H1 (cell line): ENCODE data around the gene RASAL1. TPM values are rescaled to one million over a fixed set of nuclear protein-coding genes. Genes with fewer than 3 reads are reported as not detected.

Source experiments
- CTCF ChIA-PET: fragments of 300-600 bp; sonication (Branson Sonifier 250); formaldehyde crosslinking; loops from one replicate; lab custom pipeline; 2021; ENCODE audit not compliant: partially characterized antibody; lab: Charles Lee
- POLR2A ChIA-PET: fragments of 300-600 bp; sonication (Branson Sonifier 250); formaldehyde crosslinking; loops from one replicate; lab custom pipeline; 2021; ENCODE audit warnings: inconsistent platforms; ENCODE audit not compliant: partially characterized antibody; lab: Charles Lee
- DNase-seq, 2 experiments: peaks; one replicate each; pipeline versions ENCODE4 v3.0.0 to v3.0.0-alpha.2; 2010 to 2022; ENCODE audit warnings: low spot score in 2 of 2, low read depth in 1 of 2, mixed read lengths in 1 of 2
- FAIRE-seq: peaks from 2 replicates; lab custom pipeline; 2011; peaks lifted over from hg19 to GRCh38; lab: Jason Lieb, UNC
- H2AFZ ChIP-seq: 2 replicates; pipeline ENCODE4 v1.8.1; 2012; ENCODE audit warnings: low read length, inconsistent platforms
- H2AK5ac ChIP-seq: 2 replicates; pipeline ENCODE4 v1.6.1; 2013; ENCODE audit warnings: low read depth, low read length
- H2BK120ac ChIP-seq: replicated peaks from 2 replicates; pipeline ENCODE3; 2013; ENCODE audit warnings: low read depth, low read length, inconsistent platforms
- H2BK12ac ChIP-seq: 2 replicates; pipeline ENCODE4 v1.6.1; 2013; ENCODE audit warnings: low read depth, low read length
- H2BK15ac ChIP-seq: 2 replicates; pipeline ENCODE4 v1.6.1; 2013; ENCODE audit warnings: low read length
- H2BK20ac ChIP-seq: 2 replicates; pipeline ENCODE4 v1.6.1; 2013; ENCODE audit warnings: low read length
- H2BK5ac ChIP-seq: 2 replicates; pipeline ENCODE4 v1.6.1; 2013; ENCODE audit warnings: low read depth, low read length
- H3K14ac ChIP-seq: 2 replicates; pipeline ENCODE4 v1.6.1; 2013; ENCODE audit warnings: inconsistent platforms; ENCODE audit not compliant: insufficient read length
- H3K18ac ChIP-seq: 2 replicates; pipeline ENCODE4 v1.6.1; 2013; ENCODE audit warnings: low read length; ENCODE audit errors: extremely low read depth
- H3K23ac ChIP-seq: 2 replicates; pipeline ENCODE4 v1.6.1; 2013; ENCODE audit warnings: inconsistent platforms; ENCODE audit not compliant: insufficient read length
- H3K23me2 ChIP-seq: 2 replicates; pipeline ENCODE4 v1.6.1; 2013; ENCODE audit warnings: low read depth, low read length
- H3K27ac ChIP-seq: 2 replicates; pipeline ENCODE4 v1.6.1; 2011; ENCODE audit warnings: low read depth, low read length, inconsistent platforms
- H3K27me3 ChIP-seq, 4 experiments: replicated peaks in 1 of 4; 1 replicate in 1 of 4; 2 replicates in 3 of 4; pipeline versions ENCODE4 v1.6.1 to v1.8.1; 2011 to 2013; ENCODE audit warnings: low read length in 3 of 4, mild to moderate bottlenecking in 3 of 4, inconsistent platforms in 2 of 4, mixed read lengths in 2 of 4, moderate library complexity in 1 of 4; ENCODE audit not compliant: control insufficient read depth in 3 of 4, insufficient read depth in 3 of 4; ENCODE audit errors: extremely low read depth in 1 of 4
- H3K36me3 ChIP-seq, 4 experiments: 2 replicates each; pipeline versions ENCODE4 v1.6.1 to v1.8.1; 2011 to 2013; ENCODE audit warnings: mild to moderate bottlenecking in 4 of 4, low read length in 3 of 4, moderate library complexity in 2 of 4, control low read depth in 1 of 4, inconsistent platforms in 1 of 4; ENCODE audit not compliant: insufficient read depth in 4 of 4, control insufficient read depth in 2 of 4
- H3K4ac ChIP-seq: replicated peaks from 2 replicates; pipeline ENCODE3; 2013; ENCODE audit warnings: low read length, low read depth, mixed read lengths, inconsistent platforms; ENCODE audit not compliant: insufficient read length
- H3K4me1 ChIP-seq, 4 experiments: replicated peaks in 1 of 4; 1 replicate in 1 of 4; 2 replicates in 3 of 4; pipeline versions ENCODE4 v1.6.1 to v1.8.1; 2011 to 2013; ENCODE audit warnings: low read length in 3 of 4, inconsistent platforms in 2 of 4, mixed read lengths in 1 of 4; ENCODE audit not compliant: insufficient read depth in 4 of 4, control insufficient read depth in 3 of 4
- H3K4me2 ChIP-seq, 2 experiments: 2 replicates each; pipeline versions ENCODE4 v1.6.1 to v1.8.1; 2011 to 2013; ENCODE audit warnings: low read depth in 2 of 2, low read length in 2 of 2, control low read depth in 1 of 2, inconsistent platforms in 1 of 2, mild to moderate bottlenecking in 1 of 2; ENCODE audit not compliant: insufficient read depth in 1 of 2
- H3K4me3 ChIP-seq, 4 experiments: fragments of 200-600, 300-600 bp in 1 of 4; sonication (generic), shearing (Covaris generic), sonication (Bioruptor Twin) in 1 of 4; 2 replicates each; pipeline versions ENCODE4 v1.5.1 to v1.8.1; 2011 to 2016; ENCODE audit warnings: low read length in 4 of 4, low read depth in 3 of 4, control low read depth in 2 of 4, inconsistent platforms in 2 of 4, mild to moderate bottlenecking in 2 of 4, mixed read lengths in 1 of 4, moderate library complexity in 1 of 4; ENCODE audit not compliant: insufficient read depth in 2 of 4; ENCODE audit errors: extremely low read depth in 1 of 4
- H3K56ac ChIP-seq: replicated peaks from 2 replicates; pipeline ENCODE3; 2013; ENCODE audit warnings: low read depth, mild to moderate bottlenecking, mixed read lengths, low read length, inconsistent platforms; ENCODE audit not compliant: insufficient read length
- H3K79me1 ChIP-seq: 2 replicates; pipeline ENCODE4 v1.6.1; 2013; ENCODE audit warnings: low read depth, low read length, control low read depth
- H3K79me2 ChIP-seq, 2 experiments: 2 replicates each; pipeline versions ENCODE4 v1.6.1 to v1.8.1; 2012 to 2013; ENCODE audit warnings: low read length in 2 of 2, mild to moderate bottlenecking in 2 of 2, inconsistent platforms in 1 of 2; ENCODE audit not compliant: insufficient read depth in 2 of 2, control insufficient read depth in 1 of 2
- H3K9ac ChIP-seq, 4 experiments: replicated peaks in 1 of 4; 1 replicate in 1 of 4; 2 replicates in 3 of 4; pipeline versions ENCODE4 v1.6.1 to v1.8.1; 2011 to 2013; ENCODE audit warnings: low read depth in 3 of 4, low read length in 3 of 4, control low read depth in 2 of 4, mild to moderate bottlenecking in 2 of 4, moderate library complexity in 2 of 4, inconsistent platforms in 1 of 4; ENCODE audit errors: extremely low read depth in 1 of 4
- H3K9me3 ChIP-seq, 2 experiments: 2 replicates each; pipeline versions ENCODE4 v1.6.1 to v1.8.1; 2012 to 2013; ENCODE audit warnings: mild to moderate bottlenecking in 2 of 2, moderate library complexity in 2 of 2, control low read depth in 1 of 2, inconsistent platforms in 1 of 2, low read depth in 1 of 2, low read length in 1 of 2, mixed read lengths in 1 of 2; ENCODE audit not compliant: insufficient read depth in 2 of 2
- H4K20me1 ChIP-seq, 2 experiments: replicated peaks in 1 of 2; 2 replicates each; pipeline versions ENCODE3 to v1.8.1; 2011 to 2013; ENCODE audit warnings: inconsistent platforms in 2 of 2, low read length in 2 of 2, mild to moderate bottlenecking in 1 of 2; ENCODE audit not compliant: insufficient read depth in 2 of 2, control insufficient read depth in 1 of 2
- H4K5ac ChIP-seq: 2 replicates; pipeline ENCODE4 v1.6.1; 2013; ENCODE audit warnings: low read length, low read depth, mixed read lengths, inconsistent platforms; ENCODE audit not compliant: insufficient read length
- H4K8ac ChIP-seq: 2 replicates; pipeline ENCODE4 v1.8.0; 2013; ENCODE audit warnings: mild to moderate bottlenecking, moderate library complexity, low read length, inconsistent platforms; ENCODE audit not compliant: insufficient read depth; ENCODE audit errors: extremely low read depth
- H4K91ac ChIP-seq: replicated peaks from 2 replicates; pipeline ENCODE3; 2013; ENCODE audit warnings: low read length, mixed read lengths, inconsistent platforms; ENCODE audit not compliant: insufficient read length
- CTCF ChIP-seq, 3 experiments: IDR thresholded peaks; 1 replicate in 2 of 3; 2 replicates in 1 of 3; pipeline versions ENCODE4 v1.5.1 to v1.6.1; 2011; ENCODE audit warnings: low read length in 3 of 3, mild to moderate bottlenecking in 3 of 3, inconsistent platforms in 2 of 3, low read depth in 1 of 3, moderate library complexity in 1 of 3; ENCODE audit not compliant: insufficient read depth in 1 of 3; ENCODE audit errors: control extremely low read depth in 1 of 3
- E2F6 ChIP-seq: IDR thresholded peaks from 2 replicates; pipeline ENCODE4 v1.6.1; 2012; ENCODE audit warnings: inconsistent platforms
- EP300 ChIP-seq, 2 experiments: IDR thresholded peaks; 1 replicate in 1 of 2; 2 replicates in 1 of 2; pipeline ENCODE4 v1.6.1; 2011 to 2012; ENCODE audit warnings: low read depth in 2 of 2, low read length in 2 of 2, mild to moderate bottlenecking in 2 of 2, borderline replicate concordance in 1 of 2, inconsistent platforms in 1 of 2, moderate library complexity in 1 of 2
- KDM1A ChIP-seq: fragments of 200-600, 300-600 bp; sonication (generic); IDR thresholded peaks from 2 replicates; pipeline ENCODE4 v1.7.1; 2016; ENCODE audit warnings: mild to moderate bottlenecking, low read length, borderline replicate concordance
- MAX ChIP-seq: IDR thresholded peaks from 2 replicates; pipeline ENCODE4 v1.6.1; 2012; ENCODE audit warnings: inconsistent platforms
- RAD21 ChIP-seq, 2 experiments: IDR thresholded peaks in 1 of 2; conservative IDR thresholded peaks in 1 of 2; 2 replicates each; pipeline ENCODE4 v1.6.1; 2011; ENCODE audit warnings: low read depth in 2 of 2, low read length in 2 of 2, improper control_type of control experiment in 1 of 2, inconsistent platforms in 1 of 2, mild to moderate bottlenecking in 1 of 2, moderate library complexity in 1 of 2
- YY1 ChIP-seq: IDR thresholded peaks from 2 replicates; pipeline ENCODE4 v1.6.1; 2011; ENCODE audit warnings: low read depth, mild to moderate bottlenecking, low read length
- WGBS, 2 experiments: shearing (Covaris generic) in 1 of 2; methylation state at CpG; one replicate each; pipeline versions ENCODE4 v1.1.6 to v1.1.7; 2013 to 2015; ENCODE audit warnings: low lambda C conversion rate in 2 of 2, mixed read lengths in 2 of 2, inconsistent platforms in 1 of 2, low coverage in 1 of 2, missing lambda C conversion rate in 1 of 2; ENCODE audit not compliant: insufficient replicate concordance in 2 of 2, insufficient coverage in 1 of 2, insufficient read length in 1 of 2; ENCODE audit errors: extremely low coverage in 1 of 2, missing lambda C conversion rate in 1 of 2; 5-methylcytosine and 5-hydroxymethylcytosine counted together
- polyA plus RNA-seq, 7 experiments: library from polyadenylated mRNA; depleted of rRNA in 3 of 7; stranded (reverse) in 5 of 7; unstranded in 2 of 7; fragments of >200 nt in 5 of 7; fragments of 200-250 nt in 2 of 7; gene quantifications; 1 replicate in 5 of 7; 2 replicates in 1 of 7; 4 replicates in 1 of 7; pipeline versions ENCODE4 v1.2.1 to v1.2.3, GENCODE V29; 2011 to 2013; ENCODE audit warnings: missing spikeins in 2 of 7, mixed read lengths in 2 of 7
- total RNA-seq: library from RNA; stranded (reverse); fragmentation: NEBNext Ultra II Directional; extraction: Animal tissue kit (Norgen Biotek cat#: 25700); gene quantifications from 2 replicates; pipeline ENCODE4 v1.2.1, GENCODE V29; 2021

RASAL1 gene
- total and polyA plus RNA-seq, 2 of the 8 experiments (the other 6 are each of a cell fraction or from before 2014, with no cell fraction given) = 3.7 to 5.0 TPM

- Histone ChIP-seq H4K5ac (no peak overlapping the region), H3K79me2 (no peaks in the 10 kb centered on the region), H2BK120ac (no peak overlapping the region), H2AFZ (no peak overlapping the region), H3K56ac (no peak overlapping the region), H4K20me1 (no peaks in the 10 kb centered on the region), H3K9me3 (no peaks in the 10 kb centered on the region), H3K27ac (no peak overlapping the region), H3K23me2 (peaks cover 4% of the 10 kb centered on the region; the same call in 1 of the 2 replicates), H3K4me2 (no peak overlapping the region), H2BK12ac (0 out of 2 replicates have a peak overlapping the region, but pooled peaks have one; percentile 9), H4K8ac (no peak overlapping the region), H3K9ac (no peak overlapping the region), H3K14ac (no peak overlapping the region), H2BK15ac (no peak overlapping the region), H3K4me1 (no peaks in the 10 kb centered on the region; a peak in 2 of 7 replicates), H3K27me3 (peaks cover 0 to 2% (median 2%) of the 10 kb centered on the region in 4 experiments; a peak in 4 of 7 replicates), H2BK5ac (no peak overlapping the region), H4K91ac (no peak overlapping the region), H2BK20ac (no peak overlapping the region), H3K18ac (no peak overlapping the region; the same call in 1 of the 2 replicates), H3K36me3 (no peaks in the 10 kb centered on the region), H3K79me1 (no peaks in the 10 kb centered on the region), H3K4me3 (no peak overlapping the region), H3K23ac (no peak overlapping the region), H3K4ac (no peak overlapping the region), H2AK5ac (no peak overlapping the region)
- WGBS, 2 experiments = 53% methylated on average over 11 of the region's 11 CpGs; no CpG with 5 or more reads in 1 of the 2 experiments
- ChIA-PET POLR2A (no interaction called here), CTCF (interaction anchor here (0.6 to 8.3 kb wide), 27 partner anchors 9 to 399 kb away, joined by 3 to 139 read pairs (median 4); partner anchors contain the start of genes OAS2 and RASAL1)
- TF ChIP-seq EP300 (IDR thresholded peaks at IDR 0.05; ENCODE audit: borderline replicate concordance in 1 of 2, low read depth in 2 of 2, low read length in 2 of 2) (no peak), MAX (peak; percentile 70), KDM1A (peak; percentile 58; the same call in 1 of the 2 replicates), CTCF (IDR thresholded peaks at IDR 0.05; ENCODE audit: control extremely low read depth in 1 of 3, insufficient read depth in 1 of 3, low read depth in 1 of 3, low read length in 3 of 3) (peak; percentile 70 to 91 (median 89)), RAD21 (IDR thresholded peaks at IDR 0.05 in 1 of 2, conservative IDR thresholded peaks at IDR 0.05 in 1 of 2; ENCODE audit: low read depth in 2 of 2, low read length in 2 of 2) (peak; percentile 35 to 51), YY1 (peak; percentile 60; the same call in 1 of the 2 replicates), E2F6 (no peak)
- FAIRE-seq (no peak), DNase-seq (peak in 1 of 2 experiments; percentile 72)
Measured at GRCh38 chr12:113049976-113050742, 85.4 kb downstream of the RASAL1 start.
